GM23248 (cell line): ENCODE data around the gene TMEM217.
"Not testable (repeated sequence)": the region's sequence is repeated elsewhere in the genome, so short reads cannot be mapped to it uniquely, and the experiment has no call there.

Experiments used
- EZH2 ChIP-seq: fragments of 200-600 bp; sonication (generic); IDR thresholded peaks from 2 replicates; pipeline ENCODE4 v1.6.1; 2018; ENCODE audit warnings: antibody characterized with exemption, mild to moderate bottlenecking; ENCODE audit not compliant: insufficient read depth, poor library complexity, severe bottlenecking
- EZH2phosphoT487 ChIP-seq: fragments of 200-600 bp; sonication (generic); IDR thresholded peaks from 2 replicates; pipeline ENCODE4 v1.6.1; 2018; ENCODE audit warnings: antibody characterized with exemption, moderate library complexity, mild to moderate bottlenecking, low read depth; ENCODE audit not compliant: insufficient read depth

DNA sequence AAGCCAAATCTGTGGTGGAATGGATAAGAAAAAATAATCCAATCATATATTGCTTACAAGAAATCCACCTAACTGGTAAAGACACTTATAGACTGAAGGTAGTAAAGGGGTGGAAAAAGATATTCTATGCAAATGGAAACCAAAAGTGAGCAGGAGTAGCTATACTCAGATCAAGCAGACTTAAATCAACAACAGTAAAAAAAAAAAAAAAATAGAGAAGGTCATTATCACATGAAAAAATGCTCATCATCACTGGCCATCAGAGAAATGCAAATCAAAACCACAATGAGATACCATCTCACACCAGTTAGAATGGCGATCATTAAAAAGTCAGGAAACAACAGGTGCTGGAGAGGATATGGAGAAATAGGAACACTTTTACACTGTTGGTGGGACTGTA, 63.1 kb downstream of the TMEM217 start:
- not testable (repeated sequence) for TF ChIP-seq EZH2, EZH2phosphoT487
